BJ (cell line): Measurements from ENCODE around the gene FBXL7. TPM values are rescaled to one million over a fixed set of nuclear protein-coding genes. Genes with fewer than 3 reads are reported as not detected.

ENCODE experiments used
- CTCF ChIA-PET: fragments of 350-600 bp; formaldehyde crosslinking; extraction: SDS; loops from one replicate; lab custom pipeline; 2021; ENCODE audit warnings: antibody characterized with exemption, inconsistent platforms; lab: Yijun Ruan, JAX
- POLR2A ChIA-PET: fragments of 300-600 bp; sonication (Branson Sonifier 250); formaldehyde crosslinking; extraction: SDS; loops from one replicate; lab custom pipeline; 2021; ENCODE audit warnings: antibody characterized with exemption; lab: Charles Lee
- DNase-seq: peaks from one replicate; pipeline ENCODE4 v3.0.0-alpha.2; 2011; ENCODE audit warnings: low read depth
- H3K27me3 ChIP-seq: 2 replicates; pipeline ENCODE4 v1.6.0; 2011; ENCODE audit warnings: low read length; ENCODE audit not compliant: control insufficient read depth, insufficient read depth
- H3K36me3 ChIP-seq: 2 replicates; pipeline ENCODE4 v1.5.1; 2011; ENCODE audit warnings: low read length; ENCODE audit not compliant: control insufficient read depth, insufficient read depth
- H3K4me3 ChIP-seq: 2 replicates; pipeline ENCODE4 v1.5.1; 2011; ENCODE audit warnings: low read depth, mild to moderate bottlenecking, control low read depth, low read length
- CTCF ChIP-seq: IDR thresholded peaks from 2 replicates; pipeline ENCODE4 v1.5.1; 2011; ENCODE audit warnings: low read depth, mild to moderate bottlenecking, control low read depth, inconsistent platforms, low read length, moderate library complexity; ENCODE audit not compliant: insufficient read depth
- polyA plus RNA-seq: library from polyadenylated mRNA; depleted of rRNA; stranded (reverse); fragments of >200 nt; gene quantifications from 2 replicates; pipeline ENCODE4 v1.2.3, GENCODE V29; 2011

The FBXL7 gene
- polyA plus RNA-seq, 1 experiment: 23.2 TPM

- TF ChIP-seq CTCF: peak; percentile 44
- no peaks in the 10 kb centered on the region for H3K36me3 ChIP-seq
- DNase-seq: no peak
- CTCF ChIA-PET: interaction anchor here (0.6 to 4.8 kb wide), 8 partner anchors 9 to 493 kb away, joined by 3 to 20 read pairs (median 4); no protein-coding TSS in a partner anchor
- POLR2A ChIA-PET: interaction anchor here (0.8 kb wide), 1 partner anchor 10 kb away, joined by 4 read pairs; no protein-coding TSS in a partner anchor
- H3K27me3 ChIP-seq: no peaks in the 10 kb centered on the region
- peak overlapping the region; percentile 77 for H3K4me3 ChIP-seq
Observed at GRCh38 chr5:15501091-15501791, 1.3 kb downstream of the FBXL7 start.

GRCh38 chr5:15502208-15502607, 2.2 kb downstream of the FBXL7 start:
- TF ChIP-seq CTCF: no peak
- ChIA-PET POLR2A (no interaction called here), CTCF (interaction anchor here (0.6 to 2.6 kb wide), 6 partner anchors 10 to 492 kb away, joined by 3 to 11 read pairs (median 4); no protein-coding TSS in a partner anchor)
- peak overlapping the region; percentile 77 for H3K4me3 ChIP-seq
- H3K36me3 ChIP-seq: no peaks in the 10 kb centered on the region
- no peak for DNase-seq
- no peaks in the 10 kb centered on the region for H3K27me3 ChIP-seq

- no peak for DNase-seq
- H3K36me3 ChIP-seq: no peaks in the 10 kb centered on the region
- no peak overlapping the region for H3K4me3 ChIP-seq
- TF ChIP-seq CTCF: no peak
- CTCF ChIA-PET: no interaction called here
- POLR2A ChIA-PET: no interaction called here
- no peaks in the 10 kb centered on the region for H3K27me3 ChIP-seq
Observed at GRCh38 chr5:15506146-15506545, 6.2 kb downstream of the FBXL7 start.

- Histone ChIP-seq H3K36me3 (no peaks in the 10 kb centered on the region), H3K4me3 (no peak overlapping the region), H3K27me3 (no peaks in the 10 kb centered on the region)
- ChIA-PET CTCF (no interaction called here), POLR2A (no interaction called here)
- DNase-seq: no peak
- no peak for TF ChIP-seq CTCF
Observed at GRCh38 chr5:15506897-15507296, 6.9 kb downstream of the FBXL7 start.

GRCh38 chr5:15510092-15510491, 10.1 kb downstream of the FBXL7 start:
- ChIA-PET CTCF (interaction anchor here (1.0 to 1.4 kb wide), 3 partner anchors 9 to 315 kb away, joined by 3 to 4 read pairs (median 4); no protein-coding TSS in a partner anchor), POLR2A (interaction anchor here (1.2 kb wide), 1 partner anchor 10 kb away, joined by 4 read pairs; the partner anchor contains the start of gene FBXL7)
- Histone ChIP-seq H3K4me3 (no peak overlapping the region), H3K36me3 (no peaks in the 10 kb centered on the region), H3K27me3 (no peaks in the 10 kb centered on the region)
- no peak for TF ChIP-seq CTCF
- DNase-seq: peak; percentile 83
